Measurements from ENCODE around the gene FAF2. TPM values are rescaled to one million over a fixed set of nuclear protein-coding genes. Genes with fewer than 3 reads are reported as not detected.

FAF2 gene
- total RNA-seq, 1 experiment from 2014 or later: 44.4 TPM

DNA sequence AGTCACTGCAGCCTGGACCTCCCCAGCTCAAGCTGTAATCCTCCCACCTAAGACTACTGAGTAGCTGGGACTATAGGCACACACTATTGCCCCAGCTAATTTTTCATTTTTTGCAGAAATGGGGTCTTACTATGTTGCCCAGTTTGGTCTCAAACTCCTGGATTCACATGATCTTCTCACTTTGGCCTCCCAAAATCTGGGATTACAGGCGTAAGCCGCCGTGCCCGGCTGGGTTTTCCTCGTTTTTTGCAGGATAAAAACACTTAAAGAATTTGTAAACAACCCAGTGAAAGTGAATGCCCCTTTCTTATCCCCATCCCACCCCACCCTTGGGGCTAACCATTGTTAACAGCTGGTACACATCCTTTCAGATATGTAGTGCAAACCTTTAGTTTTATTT, 39.6 kb upstream of the FAF2 start:
- no peaks in the 10 kb centered on the region for H3K27me3 Mint-ChIP-seq (ENCODE audit: low read depth)
- Histone ChIP-seq H2BK20ac (ENCODE audit: low read depth, low read length, poor library complexity, severe bottlenecking) (no peak overlapping the region), H2AFZ (ENCODE audit: low read length) (no peak overlapping the region), H3K23me2 (ENCODE audit: insufficient read length, low read depth, low read length, poor library complexity, severe bottlenecking) (no peaks in the 10 kb centered on the region), H3K4me1 (ENCODE audit: insufficient read depth, low read length) (no peaks in the 10 kb centered on the region), H4K5ac (ENCODE audit: insufficient read length, low read depth, low read length) (no peak overlapping the region), H3K4me2 (ENCODE audit: insufficient read depth, insufficient read length, low read length) (no peak overlapping the region), H2BK12ac (ENCODE audit: insufficient read length, low read depth, low read length) (no peak overlapping the region), H3K79me2 (ENCODE audit: insufficient read depth, low read length) (no peaks in the 10 kb centered on the region), H3K27me3 (ENCODE audit: insufficient read depth, low read length) (no peaks in the 10 kb centered on the region), H3K9ac (ENCODE audit: extremely low read depth, insufficient read length, low read length) (no peak overlapping the region), H3K9me3 (ENCODE audit: control insufficient read depth, low read depth, low read length) (no peaks in the 10 kb centered on the region), H3K14ac (ENCODE audit: insufficient read depth, low read length) (no peak overlapping the region), H2BK5ac (ENCODE audit: insufficient read length, low read length) (no peak overlapping the region), H3K56ac (ENCODE audit: insufficient read length, low read depth, low read length) (no peak overlapping the region), H3K79me1 (ENCODE audit: insufficient read depth, low read depth, low read length, poor library complexity, severe bottlenecking) (no peaks in the 10 kb centered on the region), H4K8ac (replicated peaks; ENCODE audit: insufficient read length, low read depth, low read length) (no peak overlapping the region), H2BK15ac (ENCODE audit: low read depth, low read length) (no peak overlapping the region), H4K91ac (ENCODE audit: insufficient read length, low read depth, low read length) (no peak overlapping the region), H3T11ph (ENCODE audit: low read length) (no peak overlapping the region), H2BK120ac (ENCODE audit: low read depth, low read length, poor library complexity, severe bottlenecking) (no peak overlapping the region), H4K20me1 (ENCODE audit: control insufficient read depth, insufficient read depth, insufficient read length) (no peaks in the 10 kb centered on the region), H2AK5ac (ENCODE audit: insufficient read length, low read length) (no peak overlapping the region), H3K27ac (ENCODE audit: insufficient read length, low read depth, low read length) (no peak overlapping the region), H3K18ac (ENCODE audit: insufficient read length, low read depth, low read length) (no peak overlapping the region), H3K23ac (ENCODE audit: insufficient read length, low read depth, low read length) (no peak overlapping the region), H3K4ac (ENCODE audit: low read depth, low read length) (no peak overlapping the region)
- peaks cover 0 to 10% (median 5%) of the 10 kb centered on the region in 3 experiments; a peak in 3 of 7 replicates for H3K36me3 Mint-ChIP-seq (ENCODE audit: insufficient read depth in 1 of 3, low read depth in 3 of 3)
- no peaks in the 10 kb centered on the region for H3K9me3 Mint-ChIP-seq
- no CpG with 5 or more reads among the region's 5 CpGs for WGBS (ENCODE audit: extremely low coverage, insufficient read length, low lambda C conversion rate)
- no peak overlapping the region for H3K4me3 Mint-ChIP-seq
- no peak overlapping the region for H3K27ac Mint-ChIP-seq
- TF ChIP-seq, protein P1, sequence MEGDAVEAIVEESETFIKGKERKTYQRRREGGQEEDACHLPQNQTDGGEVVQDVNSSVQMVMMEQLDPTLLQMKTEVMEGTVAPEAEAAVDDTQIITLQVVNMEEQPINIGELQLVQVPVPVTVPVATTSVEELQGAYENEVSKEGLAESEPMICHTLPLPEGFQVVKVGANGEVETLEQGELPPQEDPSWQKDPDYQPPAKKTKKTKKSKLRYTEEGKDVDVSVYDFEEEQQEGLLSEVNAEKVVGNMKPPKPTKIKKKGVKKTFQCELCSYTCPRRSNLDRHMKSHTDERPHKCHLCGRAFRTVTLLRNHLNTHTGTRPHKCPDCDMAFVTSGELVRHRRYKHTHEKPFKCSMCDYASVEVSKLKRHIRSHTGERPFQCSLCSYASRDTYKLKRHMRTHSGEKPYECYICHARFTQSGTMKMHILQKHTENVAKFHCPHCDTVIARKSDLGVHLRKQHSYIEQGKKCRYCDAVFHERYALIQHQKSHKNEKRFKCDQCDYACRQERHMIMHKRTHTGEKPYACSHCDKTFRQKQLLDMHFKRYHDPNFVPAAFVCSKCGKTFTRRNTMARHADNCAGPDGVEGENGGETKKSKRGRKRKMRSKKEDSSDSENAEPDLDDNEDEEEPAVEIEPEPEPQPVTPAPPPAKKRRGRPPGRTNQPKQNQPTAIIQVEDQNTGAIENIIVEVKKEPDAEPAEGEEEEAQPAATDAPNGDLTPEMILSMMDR (conservative IDR thresholded peaks at IDR 0.05): no peak
- no peak for DNase-seq
- H3K4me1 Mint-ChIP-seq: peaks cover 7% of the 10 kb centered on the region in 2 experiments; a peak in 2 of 4 replicates

Measured in H9 (cell line).